HG02943 (cell line): Measurements from ENCODE around the gene DAB2IP.

ENCODE experiments used
- ATAC-seq: cut with Tn5 transposase; IDR thresholded peaks from one replicate; pipeline ENCODE4 v1.9.1; 2021; ENCODE audit warnings: mild to moderate bottlenecking, low read depth, moderate library complexity; ENCODE audit not compliant: unreplicated experiment

DAB2IP gene

DNA sequence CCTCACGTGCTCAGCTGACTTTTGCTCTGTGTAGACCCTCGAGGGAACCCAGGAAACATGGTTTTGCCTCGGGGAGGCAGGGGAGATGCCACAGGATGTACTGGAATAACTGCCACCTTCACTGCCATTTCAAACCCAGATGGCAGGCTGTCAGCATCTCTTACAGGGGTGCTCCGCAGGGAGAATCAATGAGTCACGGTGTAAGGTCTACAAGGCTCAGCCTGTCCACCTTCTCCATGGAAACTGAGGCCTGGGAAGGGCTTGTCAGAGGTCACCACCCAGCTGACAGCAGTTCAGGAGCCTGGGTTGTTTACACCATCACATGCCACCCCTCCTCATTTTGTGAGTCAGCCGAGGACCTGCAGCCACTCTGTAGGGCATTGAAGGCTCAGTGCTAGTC lies 30.8 kb downstream of the DAB2IP start:
- no peak for ATAC-seq

DNA sequence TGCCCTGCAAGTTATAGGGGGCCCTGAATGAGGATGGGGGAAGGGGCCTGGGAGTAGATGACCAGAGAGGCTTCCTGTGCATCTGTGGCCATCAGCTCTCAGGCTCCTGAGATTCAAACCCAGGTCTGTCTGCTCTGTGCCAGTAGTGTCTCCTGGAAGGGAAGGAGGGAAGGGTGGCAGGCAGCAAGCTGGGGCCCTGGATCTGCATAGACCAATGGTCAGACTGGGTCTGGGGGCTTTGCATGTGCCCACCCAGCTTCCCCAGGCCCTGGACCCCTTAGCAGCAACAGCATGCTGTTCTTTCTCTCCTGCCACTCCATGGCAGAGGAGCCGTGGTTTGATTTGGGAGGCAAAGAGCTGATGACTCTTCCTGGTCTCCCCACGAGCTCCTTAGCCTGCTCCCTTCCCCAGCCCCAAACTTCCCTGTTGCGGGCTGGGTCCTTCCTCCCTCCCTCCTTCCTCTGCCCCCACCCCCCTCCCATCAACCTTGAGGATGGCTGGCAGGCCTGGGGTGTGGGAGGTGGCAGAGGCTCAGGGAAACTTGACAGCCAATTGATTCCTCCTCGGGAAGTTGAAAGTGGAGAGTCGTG lies 31.6 kb downstream of the DAB2IP start:
- ATAC-seq = no peak

DNA sequence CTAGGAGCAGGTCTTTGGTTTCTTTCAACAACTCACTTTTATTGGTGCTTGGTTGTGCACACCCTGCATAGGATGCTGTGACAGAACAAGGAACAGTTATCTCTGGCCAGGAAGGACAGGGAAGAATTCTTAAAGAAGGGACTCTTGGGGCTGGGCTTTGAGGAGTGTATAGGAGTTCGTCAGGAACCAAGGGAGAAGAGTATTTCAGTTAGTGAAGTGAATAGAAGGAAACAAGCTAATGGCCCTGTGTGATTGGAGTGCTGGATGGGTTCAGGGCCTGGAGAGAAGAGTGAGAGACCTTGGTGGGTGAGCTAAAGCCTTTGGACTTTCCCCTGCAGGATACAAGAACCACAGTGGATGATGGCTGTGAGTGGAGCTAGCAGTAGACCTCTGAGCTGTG lies 32.2 kb downstream of the DAB2IP start:
- no peak for ATAC-seq

GRCh38 chr9:121684381-121685145 lies 33.1 kb downstream of the DAB2IP start:
- no peak for ATAC-seq

GRCh38 chr9:121685146-121685794 lies 33.8 kb downstream of the DAB2IP start:
- ATAC-seq = no peak

DNA sequence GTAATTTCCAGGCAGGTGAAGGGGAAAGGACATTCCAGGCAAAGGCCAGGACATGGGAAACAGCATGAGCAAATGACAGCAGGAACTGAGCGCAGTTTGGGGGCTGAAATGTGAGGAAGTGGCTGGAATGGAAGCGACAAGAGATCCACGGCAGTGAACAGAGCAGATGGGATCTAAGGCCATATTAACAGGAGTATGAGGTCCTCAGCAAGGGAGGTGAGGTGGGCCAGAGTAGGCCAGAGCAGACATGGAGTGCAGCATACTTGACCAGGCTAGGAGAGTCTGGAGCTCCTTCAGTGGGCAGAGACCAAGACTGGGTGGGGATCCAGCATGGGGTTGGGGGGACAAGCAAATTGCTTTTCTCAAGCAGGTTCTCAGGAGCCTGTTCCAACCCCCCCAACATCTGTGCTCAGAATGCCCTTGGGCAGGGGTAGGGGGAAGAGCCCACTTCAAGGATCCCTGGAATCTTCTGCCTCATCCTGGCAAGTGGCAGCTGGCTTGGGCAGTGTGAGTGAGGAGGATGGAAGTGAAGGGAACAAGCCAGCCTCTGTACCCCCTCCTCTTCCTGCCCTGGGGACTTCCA lies 34.5 kb downstream of the DAB2IP start:
- ATAC-seq = no peak

GRCh38 chr9:121686930-121687541 lies 35.6 kb downstream of the DAB2IP start:
- ATAC-seq = no peak

DNA sequence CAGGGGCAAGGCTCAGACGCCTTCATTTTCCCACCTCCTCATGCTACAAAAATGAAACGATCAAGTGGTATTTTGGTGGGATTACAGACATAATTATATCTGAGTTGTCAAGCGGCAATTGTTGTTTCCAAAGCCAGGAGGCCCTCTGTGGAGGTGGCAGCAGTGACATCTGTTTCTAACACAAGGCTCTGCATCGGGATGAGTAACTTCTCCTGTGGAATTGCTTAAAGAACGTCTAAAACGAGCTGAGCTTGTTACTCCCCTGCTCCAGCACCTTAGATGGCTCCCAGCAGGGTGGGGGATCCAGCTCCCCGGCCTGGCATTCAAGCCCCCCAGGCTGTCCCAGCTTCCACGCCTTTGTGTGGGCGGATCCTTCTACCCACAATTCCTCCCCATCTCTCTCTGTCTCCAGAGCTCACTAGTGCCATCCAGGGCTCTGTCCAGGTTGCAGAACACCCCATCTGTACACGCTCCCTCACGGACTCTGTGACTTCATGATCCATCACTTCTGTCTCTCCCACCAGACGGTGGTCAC lies 36.8 kb downstream of the DAB2IP start:
- ATAC-seq = no peak

DNA sequence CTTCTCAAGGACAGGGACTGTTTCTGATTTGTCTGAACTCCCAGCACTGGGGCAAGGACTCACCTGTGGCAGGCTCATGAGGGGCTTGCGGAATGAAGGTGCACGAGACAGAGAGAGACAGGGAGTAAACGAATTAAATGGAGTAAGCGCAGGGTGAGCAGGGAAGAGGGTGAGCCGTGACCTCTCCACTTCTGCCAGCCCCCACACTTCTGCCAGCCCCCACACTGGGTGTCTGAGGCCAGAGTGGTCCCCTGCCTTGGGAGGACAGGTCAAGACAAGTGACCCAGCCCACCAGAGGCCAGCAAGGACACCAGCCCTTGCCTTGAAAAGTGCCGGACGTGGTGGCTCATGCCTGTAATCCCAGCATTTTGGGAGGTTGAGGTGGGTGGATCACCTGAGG lies 37.2 kb downstream of the DAB2IP start:
- no peak for ATAC-seq

DNA sequence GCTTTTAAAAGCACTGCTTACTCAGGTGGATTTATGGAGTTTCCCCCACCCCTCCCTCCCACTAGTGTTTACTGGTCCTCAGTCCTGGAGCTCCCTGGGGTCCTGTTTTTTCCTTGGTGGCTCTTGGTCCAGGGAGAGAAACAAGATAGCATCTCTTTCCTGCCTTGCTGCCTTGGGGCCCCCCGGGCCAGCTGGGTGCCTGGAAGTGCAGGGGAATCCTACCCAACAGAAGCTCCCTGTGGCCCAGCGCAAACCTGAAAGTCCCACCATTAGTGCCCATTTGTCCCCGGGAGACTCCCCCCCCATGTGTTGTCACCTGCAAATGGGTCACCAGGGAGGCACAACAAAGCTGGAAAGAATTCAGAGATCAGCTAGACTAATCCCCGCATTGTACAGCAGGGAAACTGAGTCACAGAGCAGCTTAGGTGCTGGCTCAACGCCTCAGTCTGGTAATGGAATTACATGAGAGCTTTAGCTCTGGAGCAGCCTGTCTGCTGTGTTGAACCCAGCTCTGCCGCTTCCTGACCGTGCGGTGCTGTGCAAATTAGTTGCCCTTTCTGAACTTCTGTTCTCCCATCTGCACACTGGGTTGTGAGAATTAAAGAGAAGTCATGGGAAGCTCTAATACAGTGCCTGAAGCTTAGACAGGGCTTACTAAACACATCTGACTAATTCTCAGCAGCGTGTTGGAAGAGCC lies 38.2 kb downstream of the DAB2IP start:
- no peak for ATAC-seq

DNA sequence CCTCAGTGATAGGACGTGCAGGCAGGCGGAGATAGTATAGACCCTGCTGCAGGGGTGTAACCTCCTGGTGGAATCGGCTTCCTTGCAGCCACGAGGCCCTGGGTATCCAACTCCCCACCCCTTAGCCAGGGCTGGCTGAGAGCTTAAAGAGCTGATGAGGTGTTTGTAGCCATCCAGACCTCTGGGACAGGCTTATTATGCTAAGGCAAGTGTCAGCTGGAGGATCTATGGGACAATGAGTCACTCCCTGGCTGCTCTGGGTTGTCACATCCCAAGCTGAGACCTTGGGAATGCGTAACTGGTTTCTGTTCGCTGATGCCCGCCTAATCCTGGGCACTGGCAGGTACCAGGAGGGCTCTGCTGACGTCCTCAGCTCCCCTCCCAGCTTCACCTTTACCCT lies 38.9 kb downstream of the DAB2IP start:
- no peak for ATAC-seq

GRCh38 chr9:121690766-121691165 lies 39.3 kb downstream of the DAB2IP start:
- no peak for ATAC-seq

- ATAC-seq = no peak
Measured at GRCh38 chr9:121691890-121692289, 40.5 kb downstream of the DAB2IP start.

DNA sequence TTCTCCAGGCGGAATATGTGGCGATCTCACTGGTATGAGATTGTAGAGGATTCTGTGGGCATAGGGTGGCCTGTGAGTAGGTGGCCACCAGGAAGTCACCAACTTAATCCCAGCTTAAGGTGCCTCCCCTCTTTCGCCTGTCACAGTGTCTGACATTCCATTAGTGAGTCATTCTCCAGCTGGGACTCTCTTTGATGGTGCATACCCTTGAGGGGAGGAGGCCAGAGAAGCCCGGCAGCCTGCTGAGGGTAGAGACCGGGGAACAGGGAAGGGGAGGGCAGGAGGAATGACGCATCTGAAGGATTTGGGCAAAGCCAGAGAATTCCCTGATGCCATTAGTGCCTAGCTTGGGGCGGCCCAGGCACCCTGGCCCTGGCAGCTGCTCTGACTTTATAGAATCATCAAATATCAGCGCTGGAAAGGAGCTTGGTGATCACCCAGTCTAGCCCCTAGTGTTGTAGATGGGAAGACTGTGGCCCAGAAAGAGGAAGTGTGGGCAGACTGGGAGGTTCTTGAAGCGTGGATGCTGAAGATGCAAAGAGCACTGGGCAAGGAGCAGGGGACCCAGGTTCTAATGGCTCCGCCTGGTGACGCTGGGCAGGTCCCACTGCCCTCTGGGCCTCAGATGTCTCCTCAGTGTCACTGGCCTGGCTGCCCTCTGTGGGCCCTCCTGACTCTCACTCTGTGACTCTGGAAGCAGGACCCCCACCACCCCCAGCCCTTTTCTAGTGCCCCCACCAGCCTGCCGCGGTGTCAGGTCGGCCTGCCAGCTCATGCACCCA lies 41.4 kb downstream of the DAB2IP start:
- no peak for ATAC-seq

DNA sequence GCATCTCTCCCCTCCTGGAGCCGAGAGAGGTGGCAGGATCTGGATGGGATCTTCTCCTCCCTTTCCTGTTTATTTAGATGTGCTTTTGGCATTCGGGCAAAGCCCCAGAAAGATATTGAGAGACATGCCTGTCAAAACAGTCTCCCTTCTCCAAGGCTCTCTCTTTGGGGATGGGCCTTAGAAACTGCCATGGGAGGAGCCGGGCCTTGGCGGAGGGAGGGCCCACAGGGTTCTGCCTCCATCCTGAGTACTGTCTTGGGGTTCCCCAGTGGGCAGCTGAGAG lies 41.9 kb downstream of the DAB2IP start:
- ATAC-seq = no peak

GRCh38 chr9:121694001-121694400 lies 42.6 kb downstream of the DAB2IP start:
- no peak for ATAC-seq

DNA sequence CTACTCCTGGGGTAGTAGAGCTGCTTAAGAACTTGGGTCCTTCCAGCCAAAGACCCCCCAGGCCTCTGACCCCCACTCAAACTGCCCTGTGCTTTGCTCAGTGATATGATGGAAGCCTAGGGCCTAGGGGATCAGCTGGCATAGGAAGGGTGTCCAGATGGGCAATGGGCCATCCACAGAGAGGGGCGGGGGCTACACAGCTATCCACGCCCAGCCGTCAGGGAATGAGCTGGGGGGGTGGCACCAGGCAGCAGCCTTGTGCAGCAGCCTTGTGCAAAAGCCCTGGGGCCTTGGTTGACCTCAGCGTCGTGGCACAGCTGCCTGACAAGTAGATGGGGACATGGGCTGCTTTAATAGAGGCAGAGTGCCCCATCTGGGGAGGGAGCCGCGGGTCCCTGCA lies 43.2 kb downstream of the DAB2IP start:
- ATAC-seq = no peak

GRCh38 chr9:121696930-121697329 lies 45.5 kb downstream of the DAB2IP start:
- ATAC-seq = no peak

DNA sequence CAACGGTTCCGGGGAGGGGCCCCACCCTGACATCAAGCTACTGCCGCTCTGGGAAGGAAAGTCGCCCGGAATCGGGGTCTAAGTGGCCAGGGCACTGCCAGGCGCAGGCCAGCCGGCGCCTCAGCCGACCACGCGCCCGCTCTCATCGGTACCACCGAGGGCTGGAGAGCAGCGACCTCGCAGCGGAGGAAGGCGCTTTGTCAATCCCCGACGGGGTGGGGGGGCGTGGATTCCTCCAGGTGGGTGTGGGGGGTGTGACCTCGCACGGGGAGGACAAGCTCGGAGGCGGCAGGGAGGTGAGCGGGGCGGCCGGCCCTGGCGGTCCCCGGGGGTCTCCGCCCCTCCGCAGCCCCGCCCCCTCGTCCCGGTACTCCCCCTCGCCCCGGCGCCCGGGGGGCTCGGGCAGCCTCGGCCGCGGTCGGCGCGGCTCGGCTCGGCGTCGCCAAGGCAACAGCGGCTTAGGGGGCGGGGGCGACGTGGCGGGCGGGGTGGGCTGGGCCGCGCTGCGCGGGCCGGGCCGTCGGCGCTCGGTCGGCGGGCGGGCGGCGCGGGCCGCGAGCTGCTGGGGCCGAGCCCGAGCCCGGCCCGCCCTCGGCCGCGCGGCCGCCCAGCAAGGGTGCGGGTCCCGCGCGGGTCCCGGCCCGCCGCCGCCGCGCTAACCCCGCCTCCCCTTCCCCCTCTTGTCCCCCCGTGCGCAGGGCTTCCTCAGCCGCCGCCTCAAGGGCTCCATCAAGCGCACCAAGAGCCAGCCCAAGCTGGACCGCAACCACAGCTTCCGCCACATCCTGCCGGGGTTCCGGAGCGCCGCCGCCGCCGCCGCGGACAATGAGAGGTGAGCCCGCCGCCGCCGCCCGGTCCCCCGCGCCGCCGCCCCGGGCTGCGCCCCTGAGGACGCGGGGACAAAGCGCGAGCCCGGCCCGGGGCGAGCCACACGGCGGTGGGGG lies 47.5 kb downstream of the DAB2IP start:
- ATAC-seq = no peak
